DND-41 (cell line): ENCODE data around the gene LRRC51.

Experiments
- ATAC-seq: fragments of 200-7000 bp; cut with Tn5 transposase; 3 replicates; pipeline ENCODE4 v1.9.1; 2021; ENCODE audit warnings: low read depth; ENCODE audit not compliant: insufficient read depth
- DNase-seq: peaks from one replicate; pipeline ENCODE4 v3.0.0-alpha.2; 2020
- H2AFZ ChIP-seq: 2 replicates; pipeline ENCODE4 v1.6.0; 2012; ENCODE audit warnings: low read depth, low read length
- H3K27ac ChIP-seq: 2 replicates; pipeline ENCODE4 v1.5.1; 2012; ENCODE audit warnings: low read length, inconsistent platforms
- H3K27me3 ChIP-seq: fragments of 200-600 bp; sonication (generic); 2 replicates; pipeline ENCODE4 v1.6.0; 2012; ENCODE audit warnings: low read length, mild to moderate bottlenecking, inconsistent platforms; ENCODE audit not compliant: insufficient read depth, poor library complexity
- H3K36me3 ChIP-seq: 2 replicates; pipeline ENCODE4 v1.5.1; 2012; ENCODE audit warnings: low read length, inconsistent platforms; ENCODE audit not compliant: insufficient read depth
- H3K4me1 ChIP-seq: 2 replicates; pipeline ENCODE4 v1.5.1; 2012; ENCODE audit warnings: mild to moderate bottlenecking, low read length; ENCODE audit not compliant: insufficient read depth
- H3K4me2 ChIP-seq: 2 replicates; pipeline ENCODE4 v1.6.0; 2012; ENCODE audit warnings: mild to moderate bottlenecking, moderate library complexity, low read length, inconsistent platforms; ENCODE audit not compliant: insufficient read depth
- H3K4me3 ChIP-seq, 2 experiments: fragments of 200-600 bp in 1 of 2; shearing (Covaris generic) in 1 of 2; 2 replicates each; pipeline ENCODE4 v1.5.1; 2012 to 2016; ENCODE audit warnings: inconsistent platforms in 2 of 2, low read length in 2 of 2, mild to moderate bottlenecking in 2 of 2, low read depth in 1 of 2, moderate library complexity in 1 of 2
- H3K79me2 ChIP-seq: 2 replicates; pipeline ENCODE4 v1.6.0; 2012; ENCODE audit warnings: low read length, inconsistent platforms; ENCODE audit not compliant: insufficient read depth
- H3K9ac ChIP-seq: 2 replicates; pipeline ENCODE4 v1.6.0; 2012; ENCODE audit warnings: low read depth, mild to moderate bottlenecking, inconsistent platforms, low read length, moderate library complexity
- H3K9me3 ChIP-seq: 2 replicates; pipeline ENCODE4 v1.5.1; 2012; ENCODE audit warnings: low read length, moderate library complexity, mild to moderate bottlenecking, inconsistent platforms; ENCODE audit not compliant: insufficient read depth, severe bottlenecking
- H4K20me1 ChIP-seq: 2 replicates; pipeline ENCODE4 v1.6.0; 2012; ENCODE audit warnings: low read length; ENCODE audit not compliant: insufficient read depth
- CTCF ChIP-seq: IDR thresholded peaks from 2 replicates; pipeline ENCODE4 v1.5.1; 2012; ENCODE audit warnings: borderline replicate concordance, low read length, moderate library complexity, mild to moderate bottlenecking; ENCODE audit not compliant: poor library complexity, severe bottlenecking; ENCODE audit errors: extremely low read depth
- EZH2 ChIP-seq: IDR thresholded peaks from 3 replicates; pipeline ENCODE4 v1.6.1; 2012; ENCODE audit warnings: borderline replicate concordance, low read depth, mild to moderate bottlenecking, moderate library complexity, low read length, inconsistent platforms; ENCODE audit not compliant: severe bottlenecking

Gene LRRC51

GRCh38 chr11:72111300-72112142, 30.9 kb downstream of the LRRC51 start:
- no peaks in the 10 kb centered on the region for H3K27me3 ChIP-seq
- ATAC-seq (peak; percentile 2; the same call in 2 of the 3 replicates), DNase-seq (no peak)
- H3K4me2 ChIP-seq: peak overlapping the region; percentile 76
- peaks cover 31% of the 10 kb centered on the region for H3K36me3 ChIP-seq
- H3K9ac ChIP-seq: peak overlapping the region; percentile 75
- no peaks in the 10 kb centered on the region for H3K9me3 ChIP-seq
- H3K27ac ChIP-seq: peak overlapping the region; percentile 98
- peak overlapping the region; percentile 48 to 69; a peak in 3 of 4 replicates for H3K4me3 ChIP-seq
- H2AFZ ChIP-seq: peak overlapping the region; percentile 67
- no peak for TF ChIP-seq EZH2
- TF ChIP-seq CTCF: no peak
- no peaks in the 10 kb centered on the region for H4K20me1 ChIP-seq
- peaks cover 9% of the 10 kb centered on the region for H3K79me2 ChIP-seq
- H3K4me1 ChIP-seq: peaks cover 24% of the 10 kb centered on the region

- peak; percentile 89 for ATAC-seq
- TF ChIP-seq EZH2 (no peak), CTCF (no peak)
- H2AFZ ChIP-seq: peak within 1 kb of the TSS; percentile 81
Observed at GRCh38 chr11:72112143-72112977, 31.7 kb downstream of the LRRC51 start, which contains the start of gene ANAPC15. ANAPC15 (minus strand) TSS chr11:72112695; CDS start chr11:72111276, 1,419 bp downstream.

GRCh38 chr11:72112978-72113808, 32.5 kb downstream of the LRRC51 start:
- peak overlapping the region; percentile 48 to 69; a peak in 3 of 4 replicates for H3K4me3 ChIP-seq
- ATAC-seq (no peak), DNase-seq (peak; percentile 17)
- peak overlapping the region; percentile 81 for H2AFZ ChIP-seq
- H3K27me3 ChIP-seq: no peaks in the 10 kb centered on the region
- peak overlapping the region; percentile 75 for H3K9ac ChIP-seq
- peaks cover 24% of the 10 kb centered on the region for H3K4me1 ChIP-seq
- H3K9me3 ChIP-seq: no peaks in the 10 kb centered on the region
- TF ChIP-seq EZH2 (no peak), CTCF (no peak)
- no peaks in the 10 kb centered on the region for H4K20me1 ChIP-seq
- H3K36me3 ChIP-seq: peaks cover 25% of the 10 kb centered on the region
- H3K79me2 ChIP-seq: peaks cover 9% of the 10 kb centered on the region
- peak overlapping the region; percentile 98 for H3K27ac ChIP-seq
- peak overlapping the region; percentile 76 for H3K4me2 ChIP-seq

More at GRCh38 chr11:72112143-72112977, 31.7 kb downstream of the LRRC51 start, which contains the start of gene ANAPC15:
- Histone ChIP-seq H3K27ac (peak within 1 kb of the TSS; percentile 98), H3K4me3 (peak within 1 kb of the TSS; percentile 48 to 69), H3K27me3 (no peaks in the 10 kb centered on the region), H3K36me3 (peaks cover 31% of the 10 kb centered on the region), H4K20me1 (no peaks in the 10 kb centered on the region), H3K9me3 (no peaks in the 10 kb centered on the region), H3K4me2 (peak within 1 kb of the TSS; percentile 76), H3K4me1 (peaks cover 24% of the 10 kb centered on the region), H3K9ac (peak within 1 kb of the TSS; percentile 75), H3K79me2 (peaks cover 9% of the 10 kb centered on the region)
- DNase-seq: peak; percentile 99
